T1000 (cell line): Measurements from ENCODE around the gene NME9.

Experiments
- DNase-seq: peaks from one replicate; lab custom pipeline; 2025; ENCODE audit warnings: mixed read lengths; lab: John Stamatoyannopoulos, UW

Gene NME9

DNA sequence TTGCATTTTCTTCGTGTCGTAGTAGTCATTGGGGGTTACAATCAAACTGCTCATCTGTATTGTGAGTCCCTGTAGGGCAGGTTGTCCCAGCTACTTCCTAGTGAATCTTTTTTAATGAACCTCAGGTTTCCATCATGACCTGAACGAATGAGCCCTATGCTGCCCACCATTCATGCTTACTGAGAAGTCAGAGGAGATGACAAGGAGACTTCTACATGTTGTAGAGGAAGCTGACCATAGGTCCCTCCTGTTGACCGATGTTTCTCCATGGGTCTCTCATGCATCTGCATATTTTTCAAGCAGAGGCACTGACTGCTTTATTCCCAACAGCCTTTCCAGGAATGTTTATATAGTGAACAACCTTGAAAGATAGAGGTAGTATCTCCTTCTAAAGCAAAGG lies 5.0 kb upstream of the NME9 start:
- DNase-seq = no peak

DNA sequence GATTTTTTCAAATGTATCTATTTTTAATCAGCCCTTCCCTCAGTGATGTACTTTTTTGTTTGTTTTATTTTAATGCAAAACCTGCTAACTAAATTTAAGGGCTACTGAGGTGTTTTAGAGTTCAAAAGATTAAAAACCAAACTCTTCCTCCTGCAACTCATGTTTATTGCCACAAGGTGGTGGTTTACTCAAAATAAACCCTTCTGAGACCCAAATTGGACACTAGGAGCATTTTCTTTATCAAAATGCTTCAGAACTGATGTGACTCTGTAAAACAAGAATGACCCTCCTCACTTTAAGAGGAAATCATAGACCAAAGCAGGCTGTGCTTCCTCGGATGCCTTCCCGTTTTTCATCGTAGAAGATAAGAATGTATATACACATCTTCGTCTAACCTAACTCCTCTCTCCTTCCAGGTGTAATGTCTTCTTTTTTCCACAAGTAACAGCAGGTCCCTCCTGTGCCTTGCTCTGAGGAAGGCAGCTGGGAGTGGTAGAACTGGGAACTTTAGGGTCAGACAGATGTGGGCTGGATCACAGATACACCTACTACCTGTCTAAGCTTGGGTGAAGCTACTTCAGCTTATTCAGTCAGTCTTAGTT lies 2.9 kb upstream of the NME9 start:
- DNase-seq = no peak

DNA sequence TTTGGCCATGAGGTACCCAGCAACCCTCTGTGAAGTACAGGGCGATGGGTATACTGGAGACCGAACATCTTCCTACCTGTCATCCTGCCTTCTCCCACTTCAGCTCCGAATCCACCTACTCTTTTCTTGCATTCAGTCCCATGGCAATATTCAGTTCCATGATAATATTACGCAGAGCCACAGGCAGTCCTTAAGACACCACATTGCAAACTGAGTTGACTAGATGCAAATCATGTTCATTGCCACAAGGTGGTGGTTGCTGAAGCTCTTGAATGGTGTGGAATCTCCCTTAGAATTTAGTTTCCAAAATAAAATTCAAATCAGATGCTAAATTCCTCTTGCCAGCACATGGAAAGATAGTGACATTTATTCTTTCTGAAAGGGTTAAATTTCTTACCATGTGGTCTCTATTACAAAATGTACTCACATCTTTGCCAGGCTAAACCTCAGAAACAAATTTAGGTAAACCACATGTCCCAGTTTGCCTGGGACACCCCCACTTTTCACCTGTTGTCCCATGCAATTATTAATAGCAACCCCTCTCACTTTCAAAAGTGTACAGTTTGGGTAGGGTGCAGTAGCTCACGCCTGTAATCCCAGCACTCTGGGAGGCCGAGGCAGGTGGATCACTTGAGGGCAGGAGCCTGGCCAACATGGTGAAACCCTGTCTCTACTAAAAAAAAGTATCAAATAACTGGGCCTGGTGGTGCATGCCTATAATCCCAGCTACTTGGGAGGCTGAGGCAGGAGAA lies 1.7 kb upstream of the NME9 start:
- DNase-seq = no peak

DNA sequence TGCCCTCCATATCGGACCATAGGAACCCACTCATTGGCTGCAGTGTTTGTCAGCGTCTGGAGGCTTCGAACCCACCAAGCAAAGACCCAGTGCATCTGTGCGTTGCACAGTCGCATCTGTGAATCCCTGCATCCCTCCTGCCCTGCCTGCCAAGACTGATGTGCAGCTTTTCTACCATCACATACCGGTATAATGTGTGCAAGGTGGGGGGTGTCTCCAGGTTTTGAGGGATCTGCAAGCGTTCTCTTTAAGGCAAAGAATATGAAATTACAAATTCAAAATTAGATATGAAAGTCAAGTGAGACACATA lies 288 bp upstream of the NME9 start:
- DNase-seq = no peak

DNA sequence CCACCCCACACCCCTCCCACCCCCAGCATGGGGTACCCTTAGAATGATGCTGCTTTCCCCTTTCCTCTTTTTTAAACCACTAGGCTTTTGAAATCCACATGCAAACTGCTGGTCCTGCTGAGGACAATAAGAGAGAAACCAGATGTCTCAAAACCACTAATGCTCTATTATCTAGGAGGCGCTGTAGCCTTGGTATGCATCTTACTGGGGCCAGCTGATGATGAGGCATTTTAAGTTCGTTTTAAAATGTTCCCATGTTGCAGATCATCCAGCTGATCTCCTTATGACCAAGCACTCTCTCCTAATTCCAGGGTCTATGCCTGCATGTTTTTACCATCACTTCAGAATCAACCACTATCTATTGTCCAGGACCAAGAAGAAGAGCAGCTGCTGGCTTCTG lies 1.3 kb downstream of the NME9 start:
- no peak for DNase-seq

DNA sequence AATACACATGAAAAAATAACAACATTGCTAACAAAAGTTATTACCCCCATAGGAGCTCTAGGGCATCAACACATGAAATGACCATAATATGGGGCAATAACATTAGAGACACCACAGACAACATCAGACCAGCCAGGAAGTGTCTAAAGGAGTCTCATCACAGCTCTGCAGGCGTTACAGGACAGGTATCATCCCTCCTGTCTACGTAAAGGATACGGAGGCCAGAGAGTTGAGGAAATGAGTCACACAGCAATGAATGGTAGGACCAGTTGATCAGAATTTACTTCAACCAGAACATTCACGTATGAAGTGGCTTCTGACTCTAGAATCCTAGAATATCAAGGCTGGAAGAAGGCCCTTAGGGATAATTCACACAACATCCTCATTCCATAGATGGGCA lies 1.8 kb downstream of the NME9 start:
- DNase-seq = no peak

GRCh38 chr3:138326866-138327595 lies 2.6 kb downstream of the NME9 start:
- no peak for DNase-seq

- no peak for DNase-seq
Observed at GRCh38 chr3:138325990-138326389, 3.7 kb downstream of the NME9 start.

DNA sequence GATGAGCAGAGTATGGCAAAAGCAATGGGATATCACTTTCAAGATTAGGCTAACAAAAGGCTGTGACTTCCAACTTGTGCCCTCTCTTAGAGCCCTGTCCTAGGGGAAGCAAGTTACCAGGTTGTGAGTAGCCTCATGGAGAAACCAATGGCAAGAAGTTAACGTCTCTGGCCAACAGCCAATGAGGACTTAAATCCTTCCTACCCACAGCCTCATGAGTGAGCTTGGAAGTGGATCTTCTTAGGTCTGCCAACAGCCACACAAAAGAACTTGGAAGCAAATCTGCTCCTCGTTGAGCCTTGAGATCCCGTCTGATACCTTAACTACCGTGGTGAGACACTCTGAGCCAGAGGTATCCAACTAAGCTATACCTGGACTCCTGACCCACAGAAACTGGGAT lies 5.7 kb downstream of the NME9 start:
- DNase-seq = no peak

DNA sequence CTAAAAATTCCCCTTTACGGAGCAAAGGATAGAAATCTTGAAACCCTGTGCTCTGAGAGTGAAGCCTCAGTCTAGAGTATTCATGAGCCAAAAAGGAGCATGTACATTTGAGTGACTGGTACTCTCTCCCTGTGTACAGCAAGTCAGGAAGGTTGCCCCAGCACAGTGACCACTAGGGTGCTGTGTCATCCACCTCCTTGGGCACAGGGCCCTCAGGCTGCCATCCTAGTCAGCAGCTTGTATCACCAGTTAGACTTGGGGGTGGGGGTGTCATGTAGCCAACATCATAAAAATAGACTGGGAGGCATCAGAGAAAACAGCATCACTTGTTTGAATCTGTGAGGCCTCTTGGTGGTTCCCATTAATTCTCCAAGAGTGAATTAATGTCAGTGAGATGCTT lies 12.0 kb downstream of the NME9 start:
- no peak for DNase-seq

- no peak for DNase-seq
Observed at GRCh38 chr3:138314751-138315150, 14.9 kb downstream of the NME9 start.

- no peak for DNase-seq
Observed at GRCh38 chr3:138310494-138310893, 19.2 kb downstream of the NME9 start.

- DNase-seq = no peak
Observed at GRCh38 chr3:138308783-138309182, 20.9 kb downstream of the NME9 start.

- no peak for DNase-seq
Observed at GRCh38 chr3:138307899-138308298, 21.8 kb downstream of the NME9 start.

DNA sequence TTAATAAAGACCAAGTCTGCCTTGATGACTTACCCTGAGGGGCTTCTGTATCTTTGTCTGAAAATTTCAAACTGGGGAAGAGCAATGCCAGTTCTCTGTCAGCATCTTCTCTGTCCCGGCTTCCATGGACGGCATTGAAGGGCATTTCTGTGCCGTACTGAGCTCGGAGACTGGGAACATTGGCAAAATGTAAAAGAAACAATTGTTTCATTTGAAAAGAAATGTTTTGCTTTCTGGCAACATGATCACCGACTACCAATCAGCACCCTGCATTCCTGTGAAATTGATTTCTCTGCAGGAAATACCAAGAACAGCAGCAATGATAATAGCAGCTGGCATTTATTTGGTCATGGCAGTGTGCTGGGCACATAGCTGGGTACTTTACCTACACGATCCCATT lies 26.2 kb downstream of the NME9 start:
- no peak for DNase-seq

DNA sequence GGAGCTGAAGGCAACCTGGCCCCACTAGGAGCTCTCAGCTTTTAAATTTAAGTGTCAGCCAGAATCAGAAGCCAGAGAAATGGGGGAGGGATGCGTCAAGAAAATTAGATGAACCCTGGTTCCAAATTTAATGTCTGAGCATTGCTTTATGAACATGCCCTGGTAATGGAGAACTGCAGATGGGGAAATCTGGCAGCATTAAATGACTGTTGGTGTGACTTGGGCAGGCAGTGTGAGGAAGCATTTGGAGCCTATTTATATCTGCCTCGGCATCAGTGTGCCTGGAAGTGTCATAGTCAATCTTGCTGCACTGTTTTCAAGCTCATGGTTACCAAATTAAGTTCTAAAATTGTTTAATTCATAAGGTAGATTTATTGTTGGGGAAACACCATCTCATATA lies 29.0 kb downstream of the NME9 start:
- no peak for DNase-seq

DNA sequence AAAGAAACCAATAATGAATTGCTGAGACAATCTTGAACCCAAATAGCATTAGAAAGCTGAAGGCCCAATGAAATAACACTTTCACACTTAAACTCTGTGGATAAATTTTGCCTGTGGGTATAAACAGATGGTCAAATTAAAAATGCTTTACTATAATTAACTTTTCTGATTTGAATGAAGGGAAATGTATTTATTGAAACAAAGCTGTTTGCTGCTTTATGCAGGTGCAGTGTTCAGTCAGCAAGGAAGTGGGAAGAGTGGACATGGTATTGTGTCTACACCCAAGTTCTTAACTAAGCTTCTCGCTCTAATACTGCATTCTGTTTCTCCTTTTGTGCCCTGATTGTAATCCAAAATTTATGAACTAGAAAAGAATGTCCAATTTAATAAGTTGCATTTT lies 31.8 kb downstream of the NME9 start:
- DNase-seq = no peak

DNA sequence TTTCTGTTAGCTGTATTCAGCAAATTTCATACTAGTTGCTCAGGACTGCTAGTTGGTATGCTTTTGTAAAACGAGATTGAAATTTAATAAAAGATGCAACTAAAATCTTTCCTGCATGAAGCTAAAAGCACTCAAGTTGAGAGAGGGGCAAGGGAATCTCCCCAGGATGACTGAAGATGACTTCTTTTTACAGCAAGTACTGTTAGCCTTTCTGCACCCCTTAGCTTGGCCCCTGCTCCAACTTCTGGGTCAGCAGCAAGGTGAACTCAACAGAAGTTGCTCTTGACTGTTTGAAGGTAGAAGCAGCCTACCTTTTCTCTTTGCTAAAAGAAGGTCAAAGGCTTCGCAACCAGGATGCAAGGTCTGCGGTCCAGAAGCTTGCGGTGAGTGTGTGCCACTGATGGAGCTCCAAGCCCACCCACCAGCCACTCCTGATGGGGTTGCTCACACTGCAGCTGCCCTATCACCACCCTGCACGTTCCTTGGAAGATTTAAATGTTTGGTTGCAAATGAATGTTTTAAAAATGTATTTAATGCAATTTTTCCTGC lies 32.5 kb downstream of the NME9 start:
- no peak for DNase-seq

DNA sequence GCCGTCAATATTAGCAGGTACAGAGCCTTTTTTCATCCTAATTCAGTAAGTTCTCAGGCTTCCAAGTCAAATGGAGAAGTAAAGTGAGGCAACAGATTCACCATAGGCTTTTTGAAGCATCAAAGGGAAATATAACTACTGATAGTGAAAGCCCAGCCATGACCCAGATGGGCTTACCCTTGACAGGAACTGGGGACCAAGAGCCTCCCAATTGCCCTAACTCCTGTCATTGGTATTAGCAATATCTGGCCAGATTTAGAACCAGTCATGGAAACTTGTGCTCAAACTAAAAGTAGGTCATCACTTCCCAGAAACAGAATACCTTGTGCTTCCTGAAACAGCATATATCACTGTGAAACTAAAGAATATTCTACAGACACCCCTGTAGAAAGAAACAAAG lies 33.0 kb downstream of the NME9 start:
- DNase-seq = no peak

DNA sequence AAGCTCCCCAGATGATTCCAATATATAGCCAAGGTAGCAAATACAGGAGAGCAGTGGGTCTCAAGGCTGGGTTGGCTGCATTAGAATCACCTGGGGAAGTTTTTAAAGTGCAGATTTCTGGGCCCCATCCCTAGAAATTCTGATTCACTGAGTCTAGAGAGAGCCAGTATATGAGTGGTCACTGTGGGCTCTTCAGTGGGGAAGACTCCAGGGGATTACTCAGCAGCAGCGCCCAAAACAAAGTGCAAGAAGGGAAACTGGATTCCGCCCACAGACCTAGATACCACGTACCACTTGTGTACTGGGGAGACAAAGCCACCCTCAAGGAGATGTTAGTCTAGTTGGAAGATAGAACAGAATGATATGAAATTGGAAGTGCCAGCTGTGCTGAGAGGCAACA lies 40.0 kb downstream of the NME9 start:
- DNase-seq = no peak

GRCh38 chr3:138289260-138289659 lies 40.4 kb downstream of the NME9 start:
- DNase-seq = no peak

- DNase-seq = no peak
Observed at GRCh38 chr3:138284957-138285477, 44.6 kb downstream of the NME9 start.

GRCh38 chr3:138284079-138284478 lies 45.6 kb downstream of the NME9 start:
- no peak for DNase-seq
